Activated naive CD4-positive, alpha-beta T cell (primary cell): ENCODE data around the gene PKMYT1.

Experiments
- DNase-seq, 4 experiments: peaks; one replicate each; lab custom pipeline; 2025; lab: John Stamatoyannopoulos, UW

The PKMYT1 gene

GRCh38 chr16:3017794-3018506, 37.7 kb upstream of the PKMYT1 start, which contains the start of gene CLDN6:
CLDN6 (minus strand) TSS chr16:3018183; CDS start chr16:3016021, 2,162 bp downstream.
- no peak for DNase-seq

GRCh38 chr16:3017344-3017743, 37.1 kb upstream of the PKMYT1 start:
- no peak for DNase-seq

GRCh38 chr16:3015865-3016521, 35.7 kb upstream of the PKMYT1 start:
- DNase-seq = no peak

GRCh38 chr16:3014971-3015370, 34.7 kb upstream of the PKMYT1 start:
- no peak for DNase-seq

- DNase-seq = no peak
Measured at GRCh38 chr16:3013998-3014690, 33.9 kb upstream of the PKMYT1 start.

GRCh38 chr16:3013491-3013951, 33.3 kb upstream of the PKMYT1 start:
- no peak for DNase-seq

- peak in 1 of 4 experiments; percentile 17 for DNase-seq
Measured at GRCh38 chr16:3012828-3013420, 32.7 kb upstream of the PKMYT1 start, which contains the start of gene CLDN9. CLDN9 (plus strand) TSS chr16:3012923; CDS start chr16:3013363, 440 bp downstream.

- DNase-seq = no peak
Measured at GRCh38 chr16:3012246-3012645, 32.0 kb upstream of the PKMYT1 start.

GRCh38 chr16:3010510-3010909, 30.3 kb upstream of the PKMYT1 start:
- no peak for DNase-seq

- no peak for DNase-seq
Measured at GRCh38 chr16:3009568-3010390, 29.5 kb upstream of the PKMYT1 start.

- no peak for DNase-seq
Measured at GRCh38 chr16:3008690-3009037, 28.4 kb upstream of the PKMYT1 start.

- DNase-seq = no peak
Measured at GRCh38 chr16:3007957-3008689, 27.9 kb upstream of the PKMYT1 start.

GRCh38 chr16:3007059-3007956, 27.1 kb upstream of the PKMYT1 start:
- DNase-seq = no peak

- no peak for DNase-seq
Measured at GRCh38 chr16:3004781-3005284, 24.6 kb upstream of the PKMYT1 start.

- DNase-seq = peak in 1 of 4 experiments; percentile 12
Measured at GRCh38 chr16:3004319-3004718, 24.1 kb upstream of the PKMYT1 start.

GRCh38 chr16:3003582-3004270, 23.5 kb upstream of the PKMYT1 start:
- DNase-seq = peak; percentile 87 to 94 (median 90)

GRCh38 chr16:3001316-3001715, 21.1 kb upstream of the PKMYT1 start:
- no peak for DNase-seq

- DNase-seq = no peak
Measured at GRCh38 chr16:3000540-3000939, 20.3 kb upstream of the PKMYT1 start.

GRCh38 chr16:2999929-3000328, 19.7 kb upstream of the PKMYT1 start:
- no peak for DNase-seq
